ENCODE measurements around the gene WNT9B.

WNT9B gene

DNA sequence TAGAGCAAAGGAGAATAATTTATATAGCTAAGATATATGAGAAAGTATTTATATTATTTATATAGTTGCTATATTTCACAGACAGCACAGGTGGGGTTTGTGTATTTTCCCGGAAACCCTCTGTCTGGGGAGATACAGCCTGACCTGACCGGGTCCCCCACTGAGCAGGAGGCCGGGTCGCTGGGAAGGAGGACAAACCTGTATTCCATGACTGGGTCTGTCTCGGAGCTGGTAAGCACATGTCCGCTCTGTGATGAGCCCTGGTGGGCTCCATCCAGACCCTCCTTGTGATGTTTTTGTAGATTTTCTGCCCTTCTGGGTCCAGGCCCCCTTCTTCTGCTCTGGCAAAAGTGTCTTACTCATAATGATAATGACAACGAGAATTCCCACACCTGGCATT lies 27.7 kb downstream of the WNT9B start:
- no peak for DNase-seq (ENCODE audit: low spot score)

DNA sequence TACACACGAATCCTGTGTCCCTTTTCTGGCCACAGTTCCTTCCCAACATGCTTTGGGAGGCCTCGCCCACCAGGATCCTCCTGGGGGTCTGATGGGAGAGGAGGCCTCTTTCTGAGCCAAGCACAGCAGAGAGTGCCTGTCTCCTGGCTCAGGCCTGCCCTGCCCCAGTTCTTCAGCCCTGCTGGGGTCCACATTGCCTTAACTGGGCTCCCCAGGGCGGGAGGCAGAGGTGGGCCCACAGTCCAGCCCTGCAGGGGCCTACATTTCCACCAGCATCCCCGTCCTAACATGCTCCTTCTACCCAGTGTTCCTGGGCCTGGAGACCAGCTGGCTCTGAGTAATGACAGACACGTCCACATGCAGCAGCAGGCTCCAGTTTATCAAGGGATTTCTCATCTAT lies 29.6 kb downstream of the WNT9B start:
- DNase-seq (ENCODE audit: low spot score) = no peak

DNA sequence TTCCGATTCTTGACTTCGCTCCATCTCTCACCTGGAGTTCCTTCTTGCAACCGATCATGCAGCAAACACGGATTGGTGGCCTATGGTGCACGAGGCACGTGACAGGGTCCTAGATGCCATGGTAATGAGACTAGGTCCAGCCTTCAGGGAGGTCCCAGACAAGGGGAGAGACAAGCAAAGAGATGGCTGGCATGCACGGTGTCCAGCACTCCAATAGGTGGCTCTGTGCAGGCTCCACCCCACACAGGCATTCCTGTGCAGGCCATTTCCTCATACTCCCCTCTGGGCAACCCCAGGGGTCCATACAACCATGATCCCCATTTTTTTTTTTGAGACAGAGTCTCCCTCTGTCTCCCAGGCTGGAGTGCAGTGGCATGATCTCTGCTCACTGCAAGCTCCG lies 31.3 kb downstream of the WNT9B start:
- DNase-seq (ENCODE audit: low spot score) = no peak

DNA sequence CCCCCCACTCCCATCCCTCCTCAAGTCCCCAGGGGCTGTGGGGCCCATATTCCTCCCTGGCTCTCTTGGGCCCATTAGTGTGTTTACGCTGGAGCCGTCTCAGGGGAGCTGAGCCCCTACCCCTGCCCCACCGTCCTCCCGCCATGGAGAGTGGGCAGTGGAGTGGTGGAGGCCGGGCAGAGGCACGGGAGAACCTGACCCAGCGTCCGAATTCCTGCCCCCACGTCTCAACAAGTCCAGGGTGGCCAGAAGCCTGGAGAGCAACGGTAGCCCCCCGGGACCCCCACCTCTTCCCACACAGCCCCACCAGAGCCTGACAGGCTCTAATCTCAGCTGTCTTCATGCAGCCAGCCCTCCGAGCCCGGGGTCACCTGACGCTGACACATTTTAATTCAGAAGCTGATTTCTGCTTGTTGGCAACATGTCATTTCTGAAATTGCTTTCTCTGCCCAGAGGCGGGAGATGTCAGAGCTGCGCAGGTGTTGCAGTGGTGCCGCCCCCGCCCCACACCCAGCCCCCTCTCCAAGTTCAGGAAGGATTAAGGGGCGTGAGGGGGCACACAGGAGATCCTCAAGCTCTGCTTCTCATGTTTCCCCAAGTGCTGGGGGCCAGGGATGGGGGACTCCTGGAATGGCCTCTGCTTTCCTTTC lies 32.6 kb downstream of the WNT9B start:
- DNase-seq (ENCODE audit: low spot score) = no peak

DNA sequence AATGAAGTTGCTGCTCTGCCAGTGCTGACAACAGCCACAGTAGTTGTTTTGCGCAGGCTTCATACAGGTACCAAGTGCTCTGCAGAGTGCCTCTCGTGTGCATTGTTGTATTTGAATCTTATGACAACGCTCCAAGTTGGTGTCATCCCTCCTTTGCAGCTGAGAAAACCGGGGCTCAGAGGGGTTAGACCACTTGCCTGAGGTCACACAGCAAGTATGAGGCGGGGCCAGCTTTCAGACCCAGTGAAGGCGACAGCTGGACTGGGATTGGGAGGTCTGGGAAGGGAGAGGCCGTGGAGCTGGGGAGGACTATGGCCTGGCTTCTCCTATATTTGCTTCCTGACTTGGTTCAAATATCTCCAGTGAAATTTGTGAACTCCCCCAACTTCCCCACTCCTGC lies 33.2 kb downstream of the WNT9B start:
- DNase-seq (ENCODE audit: low spot score) = no peak

DNA sequence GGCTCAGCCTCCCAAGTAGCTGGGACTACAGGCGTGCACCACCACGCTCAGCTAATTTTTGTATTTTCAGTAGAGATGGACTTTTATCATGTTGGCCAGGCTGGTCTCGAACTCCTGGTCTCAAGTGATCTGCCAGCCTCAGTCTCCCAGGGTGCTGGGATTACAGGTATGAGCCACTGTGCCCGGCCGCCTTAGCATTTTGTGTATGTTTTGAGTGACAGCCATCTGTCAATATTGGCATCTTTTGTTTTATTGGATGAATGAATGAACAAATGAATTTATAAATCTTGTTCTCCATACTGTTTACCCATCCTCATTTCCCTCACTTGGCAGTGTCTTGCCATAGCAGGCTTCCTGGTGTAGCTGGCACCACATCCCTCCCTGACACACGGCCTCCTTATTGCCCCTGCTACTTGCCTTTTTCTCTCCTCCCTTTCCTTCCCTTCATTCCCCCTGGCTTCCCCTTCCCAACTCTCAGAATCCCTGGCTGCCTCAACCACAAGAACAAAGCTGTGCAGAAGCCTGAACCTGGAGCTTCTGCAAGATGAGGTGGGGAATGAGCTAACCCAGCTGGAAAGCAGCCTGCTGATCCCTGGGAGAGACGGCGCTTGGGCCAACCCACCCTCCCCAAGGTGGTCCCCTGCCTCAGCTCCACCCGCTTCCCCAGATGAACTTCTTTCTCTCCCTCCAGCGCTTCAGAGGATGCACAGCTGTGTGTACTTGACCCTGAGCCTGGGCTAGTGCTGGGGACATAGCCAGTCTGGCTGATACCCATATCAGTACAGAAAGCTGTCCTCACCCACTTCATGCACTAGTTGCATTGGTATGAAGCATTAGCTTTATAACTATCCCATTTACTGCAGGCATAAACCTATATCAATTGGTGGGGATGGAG lies 34.3 kb downstream of the WNT9B start:
- DNase-seq (ENCODE audit: low spot score) = no peak

DNA sequence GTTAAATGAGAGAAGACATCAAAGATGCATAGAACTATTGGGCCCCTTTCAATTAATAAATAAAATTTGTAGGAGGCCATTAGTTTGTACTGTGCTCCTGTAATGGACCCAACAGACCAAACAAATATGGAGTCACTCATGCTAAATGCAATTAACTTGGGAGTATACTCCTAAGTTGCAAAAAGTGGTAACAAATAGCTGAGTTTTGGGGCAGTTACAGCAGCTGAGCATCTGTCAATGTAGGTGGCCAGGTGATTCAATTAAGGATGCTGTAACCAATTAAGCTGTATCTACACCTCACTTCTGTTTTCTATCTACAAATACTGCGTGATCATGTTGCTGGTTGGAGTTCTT lies 34.9 kb downstream of the WNT9B start:
- no peak for DNase-seq (ENCODE audit: low spot score)

DNA sequence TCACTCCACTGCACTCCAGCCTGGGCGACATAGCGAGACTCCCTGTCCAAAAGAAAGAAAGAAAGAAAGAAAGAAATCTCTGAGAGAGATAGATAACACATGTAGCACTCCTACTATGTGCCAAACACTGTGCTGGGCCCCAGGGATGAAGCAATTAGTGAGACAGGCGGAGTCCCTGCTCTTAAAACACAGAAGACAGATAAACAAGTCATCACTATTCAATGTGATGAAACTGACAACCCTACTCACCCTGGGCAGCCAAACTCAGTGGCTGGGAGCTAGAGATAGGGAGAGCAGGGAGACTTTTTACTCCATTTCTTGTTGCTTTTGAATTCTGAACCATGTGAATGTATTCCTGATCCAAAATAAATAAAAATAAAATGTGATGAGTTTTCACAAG lies 36.3 kb downstream of the WNT9B start:
- DNase-seq (ENCODE audit: low spot score) = no peak

DNA sequence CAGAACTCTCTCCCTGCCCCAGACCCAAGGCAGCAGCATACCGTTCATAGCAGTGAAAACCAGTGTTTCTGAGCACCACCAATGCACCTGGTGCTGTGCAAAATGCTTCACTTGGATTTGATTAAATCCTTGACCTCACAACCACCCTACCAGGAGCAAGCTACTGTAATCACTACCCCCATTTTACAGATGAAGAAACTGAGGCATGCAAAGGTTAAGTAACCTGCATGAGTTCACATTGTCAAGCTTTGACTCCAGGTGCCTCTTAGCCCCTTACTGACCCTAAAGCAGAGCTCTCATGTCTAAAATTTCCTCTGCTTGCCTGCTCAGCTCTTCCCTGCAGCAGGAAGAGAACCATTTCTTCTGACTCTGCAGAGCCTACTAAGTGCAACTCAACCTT lies 37.3 kb downstream of the WNT9B start:
- DNase-seq (ENCODE audit: low spot score) = no peak

DNA sequence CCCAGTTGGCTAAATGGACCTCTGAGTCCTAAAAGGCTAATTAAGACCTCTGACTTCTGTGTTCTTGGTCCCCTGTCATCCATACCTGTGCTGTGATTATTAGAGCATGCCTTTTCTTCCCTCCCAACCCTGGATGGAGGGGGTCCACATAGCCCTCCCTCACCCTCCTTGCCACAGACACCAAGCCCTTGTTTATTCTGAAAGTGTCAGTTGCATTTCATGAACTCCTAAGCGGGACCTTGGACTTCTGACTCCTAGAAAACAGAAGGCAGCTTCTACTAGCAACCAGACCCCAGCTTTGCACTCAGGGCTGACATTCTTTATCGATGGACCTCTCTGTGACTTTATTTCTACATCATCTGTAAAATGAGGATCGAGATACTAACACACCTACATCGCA lies 38.1 kb downstream of the WNT9B start:
- DNase-seq (ENCODE audit: low spot score) = no peak

DNA sequence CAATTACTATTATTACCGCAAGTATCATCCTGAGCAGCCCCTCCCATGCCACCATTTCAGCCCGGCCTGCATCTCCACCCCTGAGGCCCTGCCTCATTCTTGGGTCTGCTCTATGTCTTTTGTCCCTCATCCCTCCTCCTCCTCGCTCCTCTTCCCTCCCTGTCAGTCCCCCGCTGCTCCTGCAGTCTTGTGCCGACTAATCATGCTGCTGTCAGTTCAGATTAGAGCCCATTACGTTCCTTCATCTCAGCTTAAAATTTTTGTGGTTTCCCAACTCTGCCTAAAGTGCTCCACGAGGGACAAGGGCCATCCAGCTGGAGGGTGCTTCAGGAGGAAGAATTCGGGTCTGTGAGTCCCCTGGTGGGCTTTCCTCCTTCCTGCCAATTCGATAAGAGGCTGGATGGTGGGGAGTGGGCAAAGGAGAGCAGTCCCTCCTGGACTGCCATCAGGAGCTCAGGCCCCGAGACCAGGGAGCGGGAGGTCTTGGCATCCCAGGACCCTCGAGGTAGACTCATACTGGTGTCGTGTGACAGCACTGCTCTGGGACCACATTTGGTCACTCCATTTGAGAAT lies 38.7 kb downstream of the WNT9B start:
- DNase-seq (ENCODE audit: low spot score) = no peak

DNA sequence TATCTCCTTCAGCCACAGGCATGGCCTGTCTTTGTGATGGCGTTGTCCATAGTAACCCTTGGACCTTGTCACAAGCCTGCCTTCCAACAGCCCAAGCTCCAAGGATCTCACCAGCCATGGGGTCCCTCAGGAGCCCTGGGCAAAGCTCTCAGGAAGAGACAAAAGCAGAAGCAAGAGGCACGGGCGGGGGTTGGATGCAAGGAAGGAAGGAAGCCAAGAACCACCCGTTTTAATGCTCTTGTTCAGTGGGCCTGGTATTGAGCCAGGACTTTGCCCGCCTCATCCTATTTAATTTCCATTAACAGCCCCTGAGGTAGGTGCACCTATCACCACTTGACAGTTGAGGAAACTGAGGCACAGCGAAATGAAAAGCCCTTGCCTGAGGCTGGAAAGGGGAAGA lies 39.3 kb downstream of the WNT9B start:
- no peak for DNase-seq (ENCODE audit: low spot score)

DNA sequence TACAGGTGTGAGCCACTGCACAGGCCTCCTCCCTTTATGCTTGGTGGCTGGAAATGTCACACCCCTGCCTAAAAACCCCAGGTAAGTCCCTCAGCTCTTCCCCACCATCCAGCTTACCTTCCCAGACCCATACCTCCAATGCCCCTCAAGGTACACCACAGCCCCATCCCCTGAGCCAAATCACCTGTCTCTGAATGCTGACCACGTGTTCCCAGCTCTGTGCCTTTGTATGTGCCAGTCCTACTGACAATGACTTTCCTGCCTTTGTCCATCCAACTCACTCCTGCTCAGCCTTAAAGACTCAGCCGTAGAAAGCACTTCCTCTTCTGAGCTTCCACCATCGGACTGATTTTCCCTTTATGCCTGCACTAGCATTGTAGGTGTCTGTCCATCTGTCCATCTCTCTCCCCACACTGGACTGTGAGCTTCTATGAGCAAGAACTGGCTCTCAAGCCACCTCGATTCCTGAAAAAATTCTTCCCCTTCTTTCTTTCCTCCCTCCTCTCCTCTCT lies 40.9 kb downstream of the WNT9B start:
- no peak for DNase-seq (ENCODE audit: low spot score)

DNA sequence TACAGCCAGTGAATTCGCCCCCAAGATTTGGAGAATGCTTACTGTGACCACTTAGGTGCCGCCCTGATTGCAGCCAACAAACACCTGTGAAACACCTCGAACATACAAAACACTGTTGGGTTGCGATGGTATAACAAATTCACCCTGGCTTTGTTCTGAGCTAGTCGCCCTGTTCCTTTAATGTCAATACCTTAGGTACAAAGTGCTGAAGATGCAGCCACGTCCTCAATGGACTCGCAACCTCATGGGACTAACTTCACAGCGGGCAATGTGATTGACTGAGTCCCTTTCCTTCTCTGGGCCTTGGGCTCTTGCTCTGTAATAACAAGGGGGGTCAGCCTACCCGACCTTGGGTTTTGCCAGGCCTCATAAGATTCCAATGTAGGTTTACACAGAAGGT lies 42.6 kb downstream of the WNT9B start:
- DNase-seq (ENCODE audit: low spot score) = no peak

DNA sequence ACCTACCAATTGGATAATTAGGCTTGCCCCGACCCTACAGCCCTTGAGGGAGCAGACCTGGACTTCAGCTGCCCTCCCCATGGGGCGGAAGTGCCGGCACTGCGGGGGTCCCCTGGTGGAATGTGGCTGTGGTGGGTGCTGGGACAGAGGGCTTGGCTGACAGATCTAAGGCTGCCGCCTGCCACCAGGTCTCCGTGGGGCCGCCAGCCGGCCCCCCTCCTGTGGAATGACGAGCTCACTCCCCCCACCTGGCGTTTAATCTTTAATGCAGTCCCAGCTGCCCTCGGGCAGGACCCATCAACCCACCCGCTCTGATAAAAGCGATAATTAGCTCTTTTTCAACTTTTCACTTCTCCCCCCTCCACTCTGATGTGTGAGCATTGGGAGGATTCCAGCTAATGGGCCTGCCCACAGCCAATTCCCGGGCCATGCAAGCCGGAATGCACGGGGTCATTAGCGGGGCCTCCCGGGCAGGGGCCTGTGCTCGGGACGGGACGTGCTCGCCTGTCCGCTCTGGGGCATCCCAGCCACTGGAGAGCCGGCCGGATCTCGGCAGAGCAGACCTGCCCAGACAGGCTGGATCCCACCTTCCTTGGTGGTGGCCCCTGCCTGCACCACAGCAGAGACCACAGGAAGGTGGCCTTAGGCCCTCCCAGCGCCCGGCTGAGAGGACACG lies 43.2 kb downstream of the WNT9B start:
- no peak for DNase-seq (ENCODE audit: low spot score)

DNA sequence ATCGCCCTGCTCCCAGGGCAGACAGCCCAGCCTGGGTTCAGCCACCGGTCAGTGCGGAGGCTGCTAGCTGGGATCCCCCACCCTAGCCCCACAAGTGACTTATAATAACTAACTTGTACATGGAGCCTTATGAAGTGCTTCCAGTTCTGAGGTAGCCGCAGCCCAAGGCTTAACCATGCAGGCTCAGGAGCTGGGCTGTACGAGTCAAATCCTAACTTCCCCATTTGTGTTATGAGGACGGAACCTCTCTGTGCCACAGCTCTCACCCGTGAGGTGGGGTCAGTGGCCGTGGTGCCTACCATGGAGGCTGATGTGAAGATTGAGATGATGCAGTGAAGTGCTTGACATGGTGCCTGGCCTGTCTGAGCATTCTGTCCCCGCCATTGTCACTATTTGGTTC lies 43.8 kb downstream of the WNT9B start:
- DNase-seq (ENCODE audit: low spot score) = no peak

DNA sequence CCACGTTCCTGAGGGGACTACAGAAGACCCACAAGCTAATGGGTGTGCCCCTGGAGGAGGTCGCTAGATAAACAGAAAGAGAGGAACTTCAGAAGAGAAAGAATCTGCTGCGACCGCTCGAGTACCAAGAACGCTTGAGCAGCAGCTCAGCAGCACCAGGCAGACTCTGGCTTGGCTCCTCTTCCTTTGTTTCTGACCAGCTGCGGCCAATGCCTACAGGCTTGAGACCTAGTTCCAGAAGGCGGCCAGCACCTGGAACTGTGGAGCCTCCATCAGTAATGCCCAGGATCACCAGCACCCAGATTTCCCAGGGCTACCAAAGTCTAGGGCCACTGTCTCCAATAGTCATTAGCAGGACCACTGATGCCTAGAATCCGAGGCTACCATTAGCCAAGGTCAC lies 45.6 kb downstream of the WNT9B start:
- DNase-seq (ENCODE audit: low spot score) = no peak

DNA sequence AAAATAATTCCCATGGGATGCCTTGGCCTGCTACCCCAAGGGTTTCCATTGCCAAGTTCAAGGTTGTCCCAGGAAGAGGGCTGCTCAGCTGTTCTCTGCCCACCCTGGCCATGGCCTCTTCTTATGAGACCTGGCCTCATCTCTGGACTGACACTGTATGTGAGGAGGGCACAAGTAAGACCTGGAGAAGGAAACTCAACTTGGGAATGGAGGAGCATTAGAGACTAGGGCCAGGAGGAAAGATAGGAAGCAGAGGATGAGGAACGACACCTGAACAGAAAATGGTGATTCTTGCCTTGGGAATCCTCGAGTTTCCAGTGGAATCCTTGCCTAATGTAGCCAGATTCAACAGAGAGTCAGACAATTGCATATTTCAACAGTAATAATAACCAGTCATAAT lies 47.0 kb downstream of the WNT9B start:
- no peak for DNase-seq (ENCODE audit: low spot score)

DNA sequence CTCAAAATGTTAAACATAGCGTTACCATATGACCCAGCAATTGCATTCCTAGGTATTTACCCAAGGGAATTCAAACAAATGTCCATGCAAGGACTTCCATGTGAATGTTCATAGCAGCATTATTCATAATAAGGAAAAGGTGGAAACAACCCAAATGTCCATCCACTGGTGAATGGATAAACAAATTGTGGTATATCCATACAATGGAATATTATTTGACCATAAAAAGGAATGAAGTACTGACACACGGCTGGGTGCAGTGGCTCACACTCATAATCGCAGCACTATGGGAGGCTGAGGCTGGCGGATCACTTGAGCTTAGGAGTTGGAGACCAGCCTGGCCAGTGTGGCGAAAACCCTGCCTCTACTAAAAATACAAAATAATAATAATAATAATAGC lies 47.5 kb downstream of the WNT9B start:
- DNase-seq (ENCODE audit: low spot score) = no peak

DNA sequence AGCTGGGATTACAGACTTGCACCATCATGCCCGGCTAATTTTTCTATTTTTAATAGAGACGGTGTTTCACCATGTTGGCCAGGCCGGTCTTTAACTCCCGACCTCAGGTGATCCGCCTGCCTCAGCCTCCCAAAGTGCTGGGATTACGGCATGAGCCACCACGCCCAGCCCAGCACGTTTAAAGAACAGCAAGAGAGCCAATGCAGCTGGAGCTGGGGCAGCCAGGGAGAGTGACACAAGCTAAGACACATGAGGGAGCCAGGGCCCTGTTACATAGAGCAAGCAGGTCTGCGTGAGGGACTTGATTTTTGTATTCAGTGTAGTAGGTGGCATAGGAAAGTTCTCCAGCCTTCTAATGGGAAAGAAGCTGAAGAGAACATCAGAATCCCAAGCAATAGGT lies 49.9 kb downstream of the WNT9B start:
- no peak for DNase-seq (ENCODE audit: low spot score)

DNA sequence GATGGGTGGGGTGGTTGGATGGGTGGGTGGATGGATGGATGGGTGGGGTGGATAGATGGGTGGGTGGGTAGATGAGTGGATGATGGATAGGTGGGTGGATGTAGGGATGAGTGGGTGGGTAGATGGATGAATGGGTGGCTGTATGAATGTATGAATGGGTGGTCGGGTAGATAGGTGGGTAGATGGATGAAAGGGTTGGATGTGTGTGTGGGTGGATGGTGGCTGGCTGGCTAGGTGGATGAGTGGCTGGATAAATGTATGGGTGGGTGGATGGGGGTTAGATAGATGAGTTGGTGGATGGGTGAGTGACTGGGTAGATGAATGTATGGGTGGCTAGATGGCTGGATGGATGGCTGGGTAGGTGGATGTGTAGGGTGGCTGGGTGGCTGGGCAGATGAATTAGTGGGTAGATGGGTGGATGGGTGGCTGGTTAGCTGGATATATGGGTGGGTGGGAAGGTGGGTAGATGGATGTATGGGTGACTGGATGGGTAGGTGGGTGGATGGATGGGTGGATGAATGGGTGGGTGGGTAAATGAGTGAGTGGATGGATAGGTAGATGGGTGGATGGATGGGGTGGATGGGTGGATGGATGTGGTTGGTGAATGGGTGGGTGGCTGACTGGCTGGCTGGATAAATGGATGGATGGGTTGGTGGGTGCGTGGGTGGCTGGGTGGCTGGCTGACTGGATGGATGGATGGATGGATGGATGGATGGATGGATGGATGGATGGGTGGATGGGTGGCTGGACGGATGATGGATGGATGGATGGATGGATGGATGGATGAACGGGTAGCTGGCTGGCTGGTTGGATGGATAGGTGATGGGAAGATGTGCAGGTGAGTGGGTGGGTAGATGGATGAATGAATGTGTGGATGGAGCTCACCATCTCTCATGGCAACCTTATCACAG lies 52.6 kb downstream of the WNT9B start:
- no peak for DNase-seq (ENCODE audit: low spot score)

All from SK-N-DZ (cell line).